HL-60 (cell line): ENCODE results near the gene SKP1.

Experiments
- DNase-seq, 2 experiments: peaks; one replicate each; pipeline ENCODE4 v3.0.0-alpha.2; 2010 to 2020; ENCODE audit warnings: low read depth in 1 of 2, low spot score in 1 of 2
- H3K27ac ChIP-seq: fragments of 250-450 bp; sonication (Bioruptor Pico); replicated peaks from 2 replicates; pipeline ENCODE4 v1.5.1; 2020; ENCODE audit warnings: mild to moderate bottlenecking, moderate library complexity
- H3K27me3 ChIP-seq: fragments of 250-450 bp; sonication (Bioruptor Pico); 2 replicates; pipeline ENCODE4 v1.5.1; 2021; ENCODE audit warnings: mild to moderate bottlenecking, moderate library complexity; ENCODE audit not compliant: insufficient read depth, poor library complexity, severe bottlenecking
- H3K4me3 ChIP-seq: replicated peaks from 2 replicates; pipeline ENCODE4 v1.5.1; 2011; ENCODE audit warnings: mild to moderate bottlenecking, control low read depth, low read length; ENCODE audit not compliant: insufficient read depth
- GABPA ChIP-seq: IDR thresholded peaks from 2 replicates; pipeline ENCODE4 v1.6.1; 2012; ENCODE audit warnings: low read depth
- POLR2AphosphoS5 ChIP-seq: IDR thresholded peaks from 2 replicates; pipeline ENCODE4 v1.6.1; 2012; ENCODE audit warnings: low read depth
- SPI1 ChIP-seq: IDR thresholded peaks from 2 replicates; pipeline ENCODE4 v1.6.1; 2012; ENCODE audit warnings: low read depth, mild to moderate bottlenecking, borderline replicate concordance
- TF ChIP-seq, protein P1 (sequence below): IDR thresholded peaks from one replicate; pipeline ENCODE4 v1.5.1; 2011; ENCODE audit warnings: low read length, control low read depth, inconsistent platforms; ENCODE audit not compliant: insufficient read depth
- TF ChIP-seq, protein P2 (sequence below): IDR thresholded peaks from 2 replicates; pipeline ENCODE4 v1.6.1; 2012; ENCODE audit warnings: low read depth; ENCODE audit not compliant: insufficient replicate concordance

Gene SKP1

DNA sequence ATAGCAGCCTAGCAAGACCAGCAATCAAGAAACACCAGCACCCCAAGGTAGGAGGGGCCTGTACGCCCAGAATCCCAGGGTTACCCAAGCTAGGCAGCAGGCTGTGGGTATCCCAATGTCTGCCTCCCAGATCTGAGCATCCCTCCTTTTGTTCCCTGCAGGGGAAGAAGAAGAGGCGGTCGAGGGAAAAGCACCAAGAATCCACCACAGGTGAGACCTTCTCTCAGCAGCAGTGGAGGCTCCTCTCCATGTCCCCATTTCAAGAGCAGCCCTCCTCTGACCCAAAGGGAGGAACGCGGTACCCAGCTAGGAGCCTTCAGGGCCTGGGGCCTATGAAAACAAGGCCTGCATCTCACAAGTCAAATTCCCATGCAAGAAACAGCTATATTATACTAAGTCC, 33.3 kb downstream of the SKP1 start:
- no peak for DNase-seq
- no peak overlapping the region for H3K27ac ChIP-seq
- no peaks in the 10 kb centered on the region for H3K27me3 ChIP-seq
- H3K4me3 ChIP-seq: no peak overlapping the region
- TF ChIP-seq, protein P1, sequence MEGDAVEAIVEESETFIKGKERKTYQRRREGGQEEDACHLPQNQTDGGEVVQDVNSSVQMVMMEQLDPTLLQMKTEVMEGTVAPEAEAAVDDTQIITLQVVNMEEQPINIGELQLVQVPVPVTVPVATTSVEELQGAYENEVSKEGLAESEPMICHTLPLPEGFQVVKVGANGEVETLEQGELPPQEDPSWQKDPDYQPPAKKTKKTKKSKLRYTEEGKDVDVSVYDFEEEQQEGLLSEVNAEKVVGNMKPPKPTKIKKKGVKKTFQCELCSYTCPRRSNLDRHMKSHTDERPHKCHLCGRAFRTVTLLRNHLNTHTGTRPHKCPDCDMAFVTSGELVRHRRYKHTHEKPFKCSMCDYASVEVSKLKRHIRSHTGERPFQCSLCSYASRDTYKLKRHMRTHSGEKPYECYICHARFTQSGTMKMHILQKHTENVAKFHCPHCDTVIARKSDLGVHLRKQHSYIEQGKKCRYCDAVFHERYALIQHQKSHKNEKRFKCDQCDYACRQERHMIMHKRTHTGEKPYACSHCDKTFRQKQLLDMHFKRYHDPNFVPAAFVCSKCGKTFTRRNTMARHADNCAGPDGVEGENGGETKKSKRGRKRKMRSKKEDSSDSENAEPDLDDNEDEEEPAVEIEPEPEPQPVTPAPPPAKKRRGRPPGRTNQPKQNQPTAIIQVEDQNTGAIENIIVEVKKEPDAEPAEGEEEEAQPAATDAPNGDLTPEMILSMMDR: no peak
- TF ChIP-seq, protein P2, sequence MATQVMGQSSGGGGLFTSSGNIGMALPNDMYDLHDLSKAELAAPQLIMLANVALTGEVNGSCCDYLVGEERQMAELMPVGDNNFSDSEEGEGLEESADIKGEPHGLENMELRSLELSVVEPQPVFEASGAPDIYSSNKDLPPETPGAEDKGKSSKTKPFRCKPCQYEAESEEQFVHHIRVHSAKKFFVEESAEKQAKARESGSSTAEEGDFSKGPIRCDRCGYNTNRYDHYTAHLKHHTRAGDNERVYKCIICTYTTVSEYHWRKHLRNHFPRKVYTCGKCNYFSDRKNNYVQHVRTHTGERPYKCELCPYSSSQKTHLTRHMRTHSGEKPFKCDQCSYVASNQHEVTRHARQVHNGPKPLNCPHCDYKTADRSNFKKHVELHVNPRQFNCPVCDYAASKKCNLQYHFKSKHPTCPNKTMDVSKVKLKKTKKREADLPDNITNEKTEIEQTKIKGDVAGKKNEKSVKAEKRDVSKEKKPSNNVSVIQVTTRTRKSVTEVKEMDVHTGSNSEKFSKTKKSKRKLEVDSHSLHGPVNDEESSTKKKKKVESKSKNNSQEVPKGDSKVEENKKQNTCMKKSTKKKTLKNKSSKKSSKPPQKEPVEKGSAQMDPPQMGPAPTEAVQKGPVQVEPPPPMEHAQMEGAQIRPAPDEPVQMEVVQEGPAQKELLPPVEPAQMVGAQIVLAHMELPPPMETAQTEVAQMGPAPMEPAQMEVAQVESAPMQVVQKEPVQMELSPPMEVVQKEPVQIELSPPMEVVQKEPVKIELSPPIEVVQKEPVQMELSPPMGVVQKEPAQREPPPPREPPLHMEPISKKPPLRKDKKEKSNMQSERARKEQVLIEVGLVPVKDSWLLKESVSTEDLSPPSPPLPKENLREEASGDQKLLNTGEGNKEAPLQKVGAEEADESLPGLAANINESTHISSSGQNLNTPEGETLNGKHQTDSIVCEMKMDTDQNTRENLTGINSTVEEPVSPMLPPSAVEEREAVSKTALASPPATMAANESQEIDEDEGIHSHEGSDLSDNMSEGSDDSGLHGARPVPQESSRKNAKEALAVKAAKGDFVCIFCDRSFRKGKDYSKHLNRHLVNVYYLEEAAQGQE: no peak
- TF ChIP-seq GABPA (no peak), POLR2AphosphoS5 (no peak), SPI1 (no peak)

DNA sequence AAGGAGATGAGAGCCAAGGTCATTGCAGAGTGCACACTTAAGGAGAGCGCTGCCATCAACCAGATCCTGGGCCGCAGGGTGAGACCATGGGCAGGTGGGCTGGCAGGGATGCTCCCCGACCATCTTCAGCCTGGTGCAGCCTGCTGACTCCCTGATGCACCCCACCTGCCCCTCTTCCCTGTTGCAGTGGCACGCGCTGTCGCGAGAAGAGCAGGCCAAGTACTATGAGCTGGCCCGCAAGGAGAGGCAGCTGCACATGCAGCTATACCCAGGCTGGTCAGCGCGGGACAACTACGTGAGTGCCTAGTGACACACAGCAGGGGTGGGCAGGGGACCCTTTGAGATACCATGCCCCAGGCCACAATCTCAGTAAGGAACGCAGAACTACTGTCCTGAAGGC, 33.9 kb downstream of the SKP1 start:
- Histone ChIP-seq H3K27me3 (no peaks in the 10 kb centered on the region), H3K27ac (no peak overlapping the region), H3K4me3 (no peak overlapping the region)
- DNase-seq: no peak
- TF ChIP-seq, protein P1: no peak
- no peak for TF ChIP-seq POLR2AphosphoS5
- no peak for TF ChIP-seq SPI1
- TF ChIP-seq, protein P2: no peak
- TF ChIP-seq GABPA: no peak

DNA sequence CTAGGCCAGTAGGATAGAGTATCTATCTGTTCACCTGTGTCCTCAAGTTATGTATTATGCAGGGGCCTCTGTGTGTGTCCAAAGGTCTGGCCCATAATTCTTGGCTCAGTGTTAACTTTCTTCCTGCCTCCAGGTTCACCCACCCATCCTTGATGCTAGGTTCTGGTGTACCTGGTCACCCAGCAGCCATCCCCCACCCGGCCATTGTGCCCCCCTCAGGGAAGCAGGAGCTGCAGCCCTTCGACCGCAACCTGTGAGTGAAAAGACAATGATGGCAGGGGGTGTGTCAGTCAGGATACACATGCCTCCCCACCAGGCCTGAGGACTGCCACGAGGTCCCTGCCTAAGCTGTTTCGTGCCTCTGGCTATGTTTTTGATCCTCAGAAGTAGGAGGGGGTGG, 34.7 kb downstream of the SKP1 start:
- no peak for DNase-seq
- no peak for TF ChIP-seq GABPA
- TF ChIP-seq, protein P1: no peak
- TF ChIP-seq POLR2AphosphoS5: no peak
- no peak for TF ChIP-seq SPI1
- TF ChIP-seq, protein P2: no peak
- H3K27me3 ChIP-seq: no peaks in the 10 kb centered on the region
- no peak overlapping the region for H3K27ac ChIP-seq
- H3K4me3 ChIP-seq: no peak overlapping the region
